Tibial artery (tissue), 4 donors: Measurements from ENCODE around the gene GPM6B.
"Not testable (repeated sequence)": the region's sequence is repeated elsewhere in the genome, so short reads cannot be mapped to it uniquely, and the experiment has no call there.

Experiments
- DNase-seq, 2 donors: peaks; one replicate each; pipeline ENCODE4 v3.0.0-alpha.2; 2019
- H3K27ac ChIP-seq, 2 donors: fragments of 200-600 bp; sonication (generic) in 1 of 2; 1 replicate in 1 of 2; 2 replicates in 1 of 2; pipeline ENCODE4 v1.5.1; 2018 to 2019; ENCODE audit warnings: mild to moderate bottlenecking in 1 of 2
- H3K27me3 ChIP-seq, 2 donors: fragments of 200-600 bp; sonication (generic) in 1 of 2; one replicate each; pipeline versions ENCODE4 v1.5.1 to v1.6.0; 2016 to 2019
- H3K36me3 ChIP-seq, 3 donors: fragments of 200-600 bp; sonication (generic) in 2 of 3; one replicate each; pipeline ENCODE4 v1.5.1; 2016 to 2019; ENCODE audit warnings: mild to moderate bottlenecking in 2 of 3
- H3K4me1 ChIP-seq, 4 donors: fragments of 200-600 bp; sonication (generic) in 2 of 4; 1 replicate in 3 of 4; 2 replicates in 1 of 4; pipeline ENCODE4 v1.5.1; 2016 to 2019
- H3K4me3 ChIP-seq, 2 donors: fragments of 200-600 bp; sonication (generic) in 1 of 2; 1 replicate in 1 of 2; 2 replicates in 1 of 2; pipeline ENCODE4 v1.5.1; 2018 to 2019; ENCODE audit warnings: mild to moderate bottlenecking in 2 of 2
- H3K9me3 ChIP-seq, 3 donors: fragments of 200-600 bp; sonication (generic) in 1 of 3; one replicate each; pipeline ENCODE4 v1.5.1; 2016 to 2019
- intact Hi-C: fragments of 100-400 bp; cut with DNase I; formaldehyde crosslinking; loops from one replicate; pipeline ENCODE4 v1.15.0; 2023; ENCODE audit warnings: low total_unique reads
- TF ChIP-seq, protein P1 (sequence below), 2 experiments: fragments of 200-600 bp in 1 of 2; fragments of 450-650 bp in 1 of 2; IDR thresholded peaks; one replicate each; pipeline ENCODE4 v1.5.1; 2017 to 2019; ENCODE audit warnings: antibody characterized with exemption in 2 of 2, mild to moderate bottlenecking in 1 of 2, moderate library complexity in 1 of 2

The GPM6B gene

DNA sequence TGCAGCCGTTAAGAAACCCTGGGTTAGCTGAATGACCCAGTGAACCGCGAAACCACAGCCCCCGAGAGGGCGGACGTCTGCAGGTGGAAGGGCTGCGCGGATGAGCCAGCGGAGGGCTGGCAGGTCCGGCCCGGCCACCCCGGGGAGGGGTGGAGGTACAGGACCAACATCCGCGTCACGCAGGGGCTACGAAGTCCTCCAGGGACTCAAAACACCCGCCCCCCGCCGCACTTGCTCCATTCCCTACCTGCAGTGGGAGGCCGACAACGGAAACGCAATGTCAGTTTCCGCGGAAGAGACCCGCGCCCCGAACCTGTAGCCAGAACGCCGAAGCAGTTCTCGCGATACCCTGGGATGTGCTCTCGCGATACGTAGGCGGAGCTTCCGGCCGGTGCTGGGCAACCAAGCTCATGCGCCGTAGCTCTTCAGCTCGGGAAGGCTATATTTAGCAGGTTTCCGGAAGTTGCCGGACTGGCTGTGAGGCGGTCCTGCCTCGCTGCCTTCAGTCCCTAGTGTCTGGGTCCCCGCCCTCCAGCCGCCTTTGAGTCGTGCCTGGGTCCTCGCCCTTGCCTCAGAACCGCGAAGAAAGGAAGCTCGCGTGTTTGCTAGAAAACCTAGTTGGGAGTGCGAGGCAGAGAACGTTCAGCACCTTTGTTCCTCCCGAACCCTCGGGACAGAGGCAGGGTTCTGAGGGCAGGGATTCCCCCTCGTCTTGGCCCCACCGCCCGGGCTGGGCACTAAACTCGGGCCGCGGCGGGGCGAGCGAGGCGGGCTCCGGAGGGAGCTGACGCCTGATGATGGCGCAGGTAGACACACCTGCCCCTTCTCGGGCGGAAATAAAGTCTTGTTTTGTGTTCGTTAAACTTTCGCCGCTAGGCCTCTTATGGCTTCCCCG, 82.4 kb downstream of the GPM6B start, which contains the start of the genes OFD1 and TRAPPC2:
OFD1 (plus strand) TSS at position 471 of the 895 bp plus-strand sequence; CDS start at position 795, 324 bp downstream.
TRAPPC2 (minus strand) TSS at position 343 of the 895 bp plus-strand sequence. CDS start 14,657 bp downstream, outside the sequence.
- Histone ChIP-seq H3K4me3 (peak within 1 kb of the TSS; percentile 77 to 83), H3K4me1 (peaks cover 0 to 12% (median 3%) of the 10 kb centered on the region in 4 donors), H3K36me3 (peaks cover 0 to 5% (median 0%) of the 10 kb centered on the region in 3 donors), H3K27me3 (no peaks in the 10 kb centered on the region), H3K9me3 (no peaks in the 10 kb centered on the region), H3K27ac (peak within 1 kb of the TSS; percentile 86 to 91)
- DNase-seq = peak; percentile 91 to 94
- TF ChIP-seq, protein P1, sequence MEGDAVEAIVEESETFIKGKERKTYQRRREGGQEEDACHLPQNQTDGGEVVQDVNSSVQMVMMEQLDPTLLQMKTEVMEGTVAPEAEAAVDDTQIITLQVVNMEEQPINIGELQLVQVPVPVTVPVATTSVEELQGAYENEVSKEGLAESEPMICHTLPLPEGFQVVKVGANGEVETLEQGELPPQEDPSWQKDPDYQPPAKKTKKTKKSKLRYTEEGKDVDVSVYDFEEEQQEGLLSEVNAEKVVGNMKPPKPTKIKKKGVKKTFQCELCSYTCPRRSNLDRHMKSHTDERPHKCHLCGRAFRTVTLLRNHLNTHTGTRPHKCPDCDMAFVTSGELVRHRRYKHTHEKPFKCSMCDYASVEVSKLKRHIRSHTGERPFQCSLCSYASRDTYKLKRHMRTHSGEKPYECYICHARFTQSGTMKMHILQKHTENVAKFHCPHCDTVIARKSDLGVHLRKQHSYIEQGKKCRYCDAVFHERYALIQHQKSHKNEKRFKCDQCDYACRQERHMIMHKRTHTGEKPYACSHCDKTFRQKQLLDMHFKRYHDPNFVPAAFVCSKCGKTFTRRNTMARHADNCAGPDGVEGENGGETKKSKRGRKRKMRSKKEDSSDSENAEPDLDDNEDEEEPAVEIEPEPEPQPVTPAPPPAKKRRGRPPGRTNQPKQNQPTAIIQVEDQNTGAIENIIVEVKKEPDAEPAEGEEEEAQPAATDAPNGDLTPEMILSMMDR (IDR thresholded peaks at IDR 0.05) = no peak
- intact Hi-C loops = loop anchor here (10.0 kb wide), 1 partner anchor 230 kb away; no protein-coding TSS in a partner anchor

DNA sequence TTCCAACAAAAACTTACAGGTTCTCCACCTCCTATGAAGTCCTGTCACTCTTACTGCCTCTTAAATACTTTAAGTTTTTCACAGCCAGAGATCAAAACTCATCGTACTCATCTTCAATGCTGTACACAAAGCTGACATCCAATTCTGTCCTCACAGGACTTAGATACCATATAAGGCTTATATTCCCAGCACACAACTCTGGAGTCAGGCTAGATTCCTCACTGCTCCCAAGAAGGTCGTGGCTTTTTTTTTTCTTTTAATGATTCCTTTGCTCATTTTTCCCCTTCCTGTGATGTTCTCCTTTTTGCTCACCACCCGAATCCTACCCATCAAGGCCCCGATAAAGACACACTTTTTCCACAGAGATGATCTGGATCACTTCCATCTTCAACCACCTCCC, 83.4 kb downstream of the GPM6B start:
- intact Hi-C loops = loop anchor here (10.0 kb wide), 1 partner anchor 229 kb away; no protein-coding TSS in a partner anchor
- DNase-seq = no peak
- peak overlapping the region; percentile 77 to 83 for H3K4me3 ChIP-seq
- H3K4me1 ChIP-seq = peaks cover 0 to 12% (median 3%) of the 10 kb centered on the region in 4 donors
- H3K27me3 ChIP-seq = no peaks in the 10 kb centered on the region
- no peaks in the 10 kb centered on the region for H3K9me3 ChIP-seq
- TF ChIP-seq, protein P1 (IDR thresholded peaks at IDR 0.05) = no peak
- peak overlapping the region; percentile 86 to 91 for H3K27ac ChIP-seq
- H3K36me3 ChIP-seq = no peaks in the 10 kb centered on the region

DNA sequence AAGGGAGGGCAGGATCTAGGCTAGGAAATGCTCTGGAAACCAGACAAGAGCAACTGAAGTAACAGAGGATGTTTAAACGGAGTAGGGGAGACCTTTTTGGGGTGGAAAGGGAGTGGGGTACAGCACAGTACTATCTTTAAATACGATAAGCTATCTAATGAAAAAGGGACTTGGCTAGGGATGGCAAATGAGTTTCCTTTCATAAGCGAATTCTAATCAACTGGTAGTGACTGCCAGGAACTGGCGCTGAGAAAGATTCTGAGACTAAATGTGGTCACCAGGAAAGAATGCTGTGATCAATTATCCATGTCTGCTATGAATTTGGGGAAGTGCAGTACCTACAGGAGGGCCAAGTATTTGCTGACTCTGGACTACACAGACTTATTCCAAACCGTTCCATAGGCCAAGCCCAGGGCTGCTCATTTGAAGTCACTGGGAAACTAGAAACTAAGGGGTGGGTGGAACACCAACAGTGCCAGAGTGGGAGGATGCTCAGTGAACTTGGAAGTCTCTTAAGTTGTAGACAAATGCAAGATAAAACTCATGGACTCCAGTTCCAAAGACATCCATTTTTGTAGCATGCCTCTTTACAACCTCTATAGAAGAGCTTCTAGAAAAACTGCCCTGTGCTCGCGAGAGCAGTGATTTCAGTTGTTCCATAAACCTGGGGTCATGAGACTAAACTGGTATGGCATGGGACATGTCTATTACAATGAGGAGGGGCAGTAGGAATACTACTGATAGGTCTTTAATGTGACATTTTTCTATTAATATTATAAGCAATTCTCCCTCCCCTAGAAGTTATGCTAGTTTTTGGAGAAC, 84.4 kb downstream of the GPM6B start:
- Histone ChIP-seq H3K36me3 (no peaks in the 10 kb centered on the region), H3K4me3 (no peak overlapping the region), H3K27ac (peak overlapping the region; percentile 37 to 91), H3K27me3 (no peaks in the 10 kb centered on the region), H3K9me3 (no peaks in the 10 kb centered on the region), H3K4me1 (peaks cover 0 to 12% (median 3%) of the 10 kb centered on the region in 4 donors)
- DNase-seq = no peak
- intact Hi-C loops = loop anchor here (10.0 kb wide), 1 partner anchor 228 kb away; no protein-coding TSS in a partner anchor
- TF ChIP-seq, protein P1 (IDR thresholded peaks at IDR 0.05) = no peak

DNA sequence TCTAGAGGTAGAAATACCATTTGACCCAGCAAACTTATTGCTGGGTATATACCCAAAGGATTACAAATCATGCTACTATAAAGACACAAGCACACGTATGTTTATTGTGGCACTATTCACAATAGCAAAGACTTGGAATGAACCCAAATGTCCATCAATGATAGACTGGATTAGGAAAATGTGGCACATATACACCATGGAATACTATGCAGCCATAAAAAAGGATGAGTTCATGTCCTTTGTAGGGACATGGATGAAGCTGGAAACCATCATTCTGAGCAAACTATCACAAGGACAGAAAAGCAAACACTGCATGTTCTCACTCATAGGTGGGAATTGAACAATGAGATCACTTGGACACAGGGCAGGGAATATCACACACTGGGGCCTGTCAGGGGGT, 86.4 kb downstream of the GPM6B start:
- not testable (repeated sequence) for H3K4me3 ChIP-seq, H3K9me3 ChIP-seq, DNase-seq, H3K27me3 ChIP-seq, H3K36me3 ChIP-seq, H3K4me1 ChIP-seq, H3K27ac ChIP-seq
- intact Hi-C loops = loop anchor here (10.0 kb wide), 1 partner anchor 226 kb away; no protein-coding TSS in a partner anchor

DNA sequence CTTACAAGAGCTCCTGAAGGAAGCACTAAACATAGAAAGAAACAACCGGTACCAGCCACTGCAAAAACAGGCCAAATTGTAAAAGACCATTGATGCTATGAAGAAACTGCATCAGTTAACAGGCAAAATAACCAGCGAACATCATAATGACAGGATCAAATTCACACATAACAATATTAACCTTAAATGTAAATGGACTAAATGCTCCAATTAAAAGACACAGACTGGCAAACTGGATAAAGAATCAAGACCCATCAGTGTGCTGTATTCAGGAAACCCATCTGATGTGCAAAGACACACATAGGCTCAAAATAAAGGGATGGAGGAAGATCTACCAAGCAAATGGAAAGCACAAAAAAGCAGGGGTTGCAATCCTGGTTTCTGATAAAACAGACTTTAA, 90.3 kb downstream of the GPM6B start:
- H3K27me3 ChIP-seq, H3K4me1 ChIP-seq, intact Hi-C loops, H3K4me3 ChIP-seq, H3K36me3 ChIP-seq, H3K27ac ChIP-seq, DNase-seq, H3K9me3 ChIP-seq: not testable (repeated sequence)

DNA sequence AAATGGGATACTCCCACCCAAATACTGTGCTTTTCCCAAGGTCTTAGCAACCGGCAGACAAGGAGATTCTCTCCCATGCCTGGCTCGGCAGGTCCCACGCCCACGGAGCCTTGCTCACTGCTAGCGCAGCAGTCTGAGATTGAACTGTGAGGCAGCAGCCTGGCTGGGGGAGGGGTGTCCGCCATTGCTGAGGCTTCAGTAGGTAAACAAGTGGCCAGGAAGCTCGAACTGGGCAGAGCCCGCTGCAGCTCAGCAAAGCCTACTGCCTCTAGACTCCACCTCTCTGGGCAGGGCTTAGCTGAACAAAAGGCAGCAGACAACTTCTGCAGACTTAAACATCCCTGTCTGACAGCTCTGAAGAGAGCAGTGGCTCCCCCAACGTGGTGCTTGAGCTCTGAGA, 92.0 kb downstream of the GPM6B start:
- H3K27ac ChIP-seq = not testable (repeated sequence)

More for the DNA sequence above, 92.0 kb downstream of the GPM6B start:
- DNase-seq, H3K4me1 ChIP-seq, intact Hi-C loops, H3K27me3 ChIP-seq, H3K9me3 ChIP-seq, H3K4me3 ChIP-seq, H3K36me3 ChIP-seq: not testable (repeated sequence)
